Right atrium auricular region (tissue), 2 donors: ENCODE results near the gene COPG1. TPM values are rescaled to one million over a fixed set of nuclear protein-coding genes. Genes with fewer than 3 reads are reported as not detected.

Source experiments
- DNase-seq: peaks from one replicate; pipeline ENCODE4 v3.0.0-alpha.2; 2019; ENCODE audit warnings: low spot score
- H3K27ac ChIP-seq, 2 donors: fragments of 200-600 bp; sonication (generic); 1 replicate in 1 of 2; 2 replicates in 1 of 2; pipeline ENCODE4 v1.5.1; 2016 to 2019
- H3K27me3 ChIP-seq, 2 donors: fragments of 200-600 bp; sonication (generic); one replicate each; pipeline versions ENCODE4 v1.5.1 to v1.6.0; 2017 to 2019
- H3K36me3 ChIP-seq: fragments of 200-600 bp; sonication (generic); one replicate; pipeline ENCODE4 v1.5.1; 2016
- H3K4me1 ChIP-seq, 2 donors: fragments of 200-600 bp; sonication (generic); one replicate each; pipeline versions ENCODE4 v1.5.1 to v1.6.0; 2017 to 2019
- H3K4me3 ChIP-seq, 2 donors: fragments of 200-600 bp; sonication (generic); 1 replicate in 1 of 2; 2 replicates in 1 of 2; pipeline ENCODE4 v1.5.1; 2017 to 2019; ENCODE audit warnings: mild to moderate bottlenecking in 1 of 2, moderate library complexity in 1 of 2
- H3K9me3 ChIP-seq, 2 donors: fragments of 200-600 bp; sonication (generic); one replicate each; pipeline ENCODE4 v1.5.1; 2019
- CTCF ChIP-seq, 2 donors: fragments of 200-600 bp; sonication (generic); IDR thresholded peaks; one replicate each; pipeline ENCODE4 v1.5.1; 2019; ENCODE audit warnings: antibody characterized with exemption in 2 of 2
- total RNA-seq, 2 donors: library from RNA; depleted of rRNA; stranded (reverse); fragments of >200 nt; gene quantifications; one replicate each; pipeline ENCODE4 v1.1.0, GENCODE V29; 2016

COPG1 gene
- total RNA-seq, 2 donors from 2014 or later: 88.7 to 99.2 TPM

DNA sequence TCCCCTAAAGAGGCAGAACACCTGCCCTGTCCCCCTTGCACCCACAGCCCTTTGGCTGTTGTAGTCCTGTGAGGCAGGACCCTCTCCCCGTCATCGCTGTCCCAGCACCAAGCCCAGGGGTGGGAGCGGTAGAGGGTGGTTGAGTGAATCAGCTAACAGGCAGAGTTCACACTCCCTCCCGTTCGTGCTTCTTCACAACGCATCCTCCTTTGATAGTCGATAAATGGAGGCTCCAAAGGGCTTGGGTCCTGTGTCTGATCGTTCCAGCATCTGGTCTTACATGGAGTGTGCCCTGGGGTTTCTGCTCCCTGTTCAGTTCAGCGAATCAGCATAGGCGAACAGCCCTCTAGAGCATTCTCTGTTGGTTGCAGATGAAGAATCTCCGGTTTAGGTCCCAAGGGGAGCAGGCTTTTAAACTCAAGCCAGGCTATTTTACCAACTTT is 28.4 kb downstream of the COPG1 start:
- H3K36me3 ChIP-seq: peaks cover 50% of the 10 kb centered on the region
- H3K27me3 ChIP-seq: no peaks in the 10 kb centered on the region
- no peaks in the 10 kb centered on the region for H3K9me3 ChIP-seq
- H3K4me1 ChIP-seq: peaks cover 0 to 25% of the 10 kb centered on the region in 2 donors
- no peak for TF ChIP-seq CTCF (IDR thresholded peaks at IDR 0.05)
- H3K4me3 ChIP-seq: peak overlapping the region in 1 of 2 donors; percentile 86
- no peak for DNase-seq
- H3K27ac ChIP-seq: peak overlapping the region; percentile 96 to 97

DNA sequence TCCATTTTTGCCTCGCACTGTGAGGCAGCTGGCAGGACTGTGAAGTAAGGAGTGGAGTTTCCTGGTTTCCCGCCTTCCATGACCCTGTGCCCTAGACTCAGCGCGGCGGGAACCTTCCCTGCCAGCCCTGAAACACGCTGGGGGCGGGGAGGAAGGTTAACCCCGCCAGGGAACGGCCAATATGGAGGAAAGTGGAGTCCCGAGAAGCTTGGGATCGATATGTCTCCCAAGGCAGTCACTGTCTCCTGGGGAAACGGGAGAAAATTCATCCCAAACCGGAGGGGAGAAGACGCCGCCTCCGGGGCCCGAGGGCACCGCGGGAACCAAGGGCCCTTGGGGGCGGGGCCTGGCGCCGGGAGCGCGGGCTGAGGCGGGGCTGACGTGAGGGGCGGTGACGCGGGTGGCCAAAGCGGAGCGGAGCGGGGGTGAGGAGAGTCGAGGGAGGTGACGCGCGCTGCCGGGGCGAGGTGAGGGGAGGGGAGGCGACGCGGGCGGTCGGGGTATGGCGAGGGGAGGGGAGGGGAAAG is 29.1 kb downstream of the COPG1 start, which contains the start of gene HMCES:
Gene HMCES (plus strand): TSS at position 432 of the 527 bp plus-strand sequence. CDS start 863 bp downstream, outside the sequence.
- peak within 1 kb of the TSS; percentile 96 to 97 for H3K27ac ChIP-seq
- no peaks in the 10 kb centered on the region for H3K9me3 ChIP-seq
- no peak for TF ChIP-seq CTCF (IDR thresholded peaks at IDR 0.05)
- H3K36me3 ChIP-seq: peaks cover 43% of the 10 kb centered on the region
- H3K4me3 ChIP-seq: peak within 1 kb of the TSS; percentile 64 to 86
- peak; percentile 87 for DNase-seq
- no peaks in the 10 kb centered on the region for H3K27me3 ChIP-seq
- peaks cover 0 to 29% of the 10 kb centered on the region in 2 donors for H3K4me1 ChIP-seq

GRCh38 chr3:129278966-129279906 is 29.8 kb downstream of the COPG1 start:
- no peak for TF ChIP-seq CTCF (IDR thresholded peaks at IDR 0.05)
- no peaks in the 10 kb centered on the region for H3K9me3 ChIP-seq
- peak overlapping the region; percentile 96 to 97 for H3K27ac ChIP-seq
- peaks cover 36% of the 10 kb centered on the region for H3K36me3 ChIP-seq
- no peaks in the 10 kb centered on the region for H3K27me3 ChIP-seq
- H3K4me1 ChIP-seq: peaks cover 0 to 29% of the 10 kb centered on the region in 2 donors
- peak; percentile 67 for DNase-seq
- H3K4me3 ChIP-seq: peak overlapping the region; percentile 64 to 86

GRCh38 chr3:129280183-129280582 is 30.8 kb downstream of the COPG1 start:
- Histone ChIP-seq H3K36me3 (peaks cover 26% of the 10 kb centered on the region), H3K4me1 (peaks cover 0 to 29% of the 10 kb centered on the region in 2 donors), H3K27ac (peak overlapping the region; percentile 96 to 97), H3K9me3 (no peaks in the 10 kb centered on the region), H3K4me3 (peak overlapping the region in 1 of 2 donors; percentile 86), H3K27me3 (no peaks in the 10 kb centered on the region)
- TF ChIP-seq CTCF (IDR thresholded peaks at IDR 0.05): no peak
- DNase-seq: no peak

DNA sequence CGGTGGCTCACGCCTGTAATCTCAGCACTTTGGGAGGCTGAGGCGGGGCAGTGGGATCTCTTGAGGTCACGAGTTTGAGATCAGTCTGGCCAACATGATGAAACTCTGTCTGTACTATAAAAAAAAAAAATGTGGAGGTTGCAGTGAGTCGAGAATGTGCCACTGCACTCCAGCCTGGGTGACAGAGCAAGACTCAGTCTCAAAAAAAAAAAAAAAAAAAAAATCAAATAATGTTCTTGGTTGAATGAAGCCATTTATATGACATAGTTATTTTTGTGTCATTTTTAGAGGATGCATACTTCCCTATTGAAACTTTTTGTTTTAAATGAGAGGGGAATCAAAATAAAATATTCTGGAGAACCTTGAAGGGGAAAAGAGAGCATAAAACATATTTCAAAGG is 32.3 kb downstream of the COPG1 start:
- no peaks in the 10 kb centered on the region for H3K9me3 ChIP-seq
- H3K36me3 ChIP-seq: peaks cover 12% of the 10 kb centered on the region
- no peak overlapping the region for H3K27ac ChIP-seq
- TF ChIP-seq CTCF (IDR thresholded peaks at IDR 0.05): no peak
- DNase-seq: no peak
- peaks cover 0 to 29% of the 10 kb centered on the region in 2 donors for H3K4me1 ChIP-seq
- H3K4me3 ChIP-seq: no peak overlapping the region
- H3K27me3 ChIP-seq: no peaks in the 10 kb centered on the region
